H9 (cell line): ENCODE results near the gene PARD6G. TPM values are rescaled to one million over a fixed set of nuclear protein-coding genes. Genes with fewer than 3 reads are reported as not detected.

Source experiments
- DNase-seq: peaks from one replicate; pipeline ENCODE4 v3.0.0-alpha.2; 2017
- H2AFZ ChIP-seq: one replicate; pipeline ENCODE4 v1.6.1; 2013; ENCODE audit warnings: mild to moderate bottlenecking, low read length, control low read depth, moderate library complexity
- H2AK5ac ChIP-seq: 2 replicates; pipeline ENCODE4 v1.6.1; 2013; ENCODE audit warnings: low read length, control low read depth, mixed read lengths; ENCODE audit not compliant: insufficient read length
- H2BK120ac ChIP-seq: one replicate; pipeline ENCODE4 v1.6.1; 2013; ENCODE audit warnings: low read depth, mild to moderate bottlenecking, low read length, control low read depth, inconsistent platforms; ENCODE audit not compliant: poor library complexity, severe bottlenecking
- H2BK12ac ChIP-seq: 2 replicates; pipeline ENCODE4 v1.6.1; 2013; ENCODE audit warnings: low read length, control low read depth, mixed read lengths, low read depth; ENCODE audit not compliant: insufficient read length
- H2BK15ac ChIP-seq: 2 replicates; pipeline ENCODE4 v1.6.1; 2013; ENCODE audit warnings: low read depth, low read length, control low read depth
- H2BK20ac ChIP-seq: one replicate; pipeline ENCODE4 v1.6.1; 2013; ENCODE audit warnings: low read depth, mild to moderate bottlenecking, low read length, control low read depth, inconsistent platforms; ENCODE audit not compliant: poor library complexity, severe bottlenecking
- H2BK5ac ChIP-seq: 2 replicates; pipeline ENCODE4 v1.6.1; 2013; ENCODE audit warnings: low read length, control low read depth, mixed read lengths; ENCODE audit not compliant: insufficient read length
- H3K14ac ChIP-seq: 2 replicates; pipeline ENCODE4 v1.6.1; 2013; ENCODE audit warnings: low read length, control low read depth; ENCODE audit not compliant: insufficient read depth
- H3K18ac ChIP-seq: 2 replicates; pipeline ENCODE4 v1.6.1; 2013; ENCODE audit warnings: low read depth, mild to moderate bottlenecking, mixed read lengths, low read length, control low read depth; ENCODE audit not compliant: insufficient read length
- H3K23ac ChIP-seq: 2 replicates; pipeline ENCODE4 v1.6.1; 2013; ENCODE audit warnings: low read length, control low read depth, mixed read lengths, low read depth; ENCODE audit not compliant: insufficient read length
- H3K23me2 ChIP-seq: 2 replicates; pipeline ENCODE4 v1.6.1; 2013; ENCODE audit warnings: low read depth, mild to moderate bottlenecking, mixed read lengths, low read length, control low read depth; ENCODE audit not compliant: insufficient read length, poor library complexity, severe bottlenecking
- H3K27ac ChIP-seq: 2 replicates; pipeline ENCODE4 v1.5.1; 2013; ENCODE audit warnings: low read length, control low read depth, mixed read lengths, low read depth; ENCODE audit not compliant: insufficient read length
- H3K27me3 ChIP-seq: 2 replicates; pipeline ENCODE4 v1.6.1; 2013; ENCODE audit warnings: low read length, control low read depth, inconsistent platforms; ENCODE audit not compliant: insufficient read depth
- H3K4ac ChIP-seq: 2 replicates; pipeline ENCODE4 v1.6.1; 2013; ENCODE audit warnings: low read depth, mild to moderate bottlenecking, control low read depth, inconsistent platforms, low read length, moderate library complexity
- H3K4me1 ChIP-seq: 2 replicates; pipeline ENCODE4 v1.6.1; 2013; ENCODE audit warnings: low read length, control low read depth, inconsistent platforms; ENCODE audit not compliant: insufficient read depth
- H3K4me2 ChIP-seq: 2 replicates; pipeline ENCODE4 v1.6.1; 2013; ENCODE audit warnings: low read length, control low read depth, mixed read lengths; ENCODE audit not compliant: insufficient read length, insufficient read depth
- H3K56ac ChIP-seq: 2 replicates; pipeline ENCODE4 v1.6.1; 2013; ENCODE audit warnings: low read depth, mild to moderate bottlenecking, mixed read lengths, low read length, control low read depth; ENCODE audit not compliant: insufficient read length
- H3K79me1 ChIP-seq: 2 replicates; pipeline ENCODE4 v1.6.1; 2013; ENCODE audit warnings: low read depth, mild to moderate bottlenecking, moderate library complexity, low read length, control low read depth, inconsistent platforms; ENCODE audit not compliant: insufficient read depth, poor library complexity, severe bottlenecking
- H3K79me2 ChIP-seq: 2 replicates; pipeline ENCODE4 v1.6.1; 2013; ENCODE audit warnings: low read length, control low read depth, inconsistent platforms; ENCODE audit not compliant: insufficient read depth
- H3K9ac ChIP-seq: 2 replicates; pipeline ENCODE4 v1.6.1; 2013; ENCODE audit warnings: low read length, control low read depth, mixed read lengths; ENCODE audit not compliant: insufficient read length; ENCODE audit errors: extremely low read depth
- H3K9me3 ChIP-seq: one replicate; pipeline ENCODE4 v1.6.1; 2013; ENCODE audit warnings: low read depth, low read length, inconsistent platforms; ENCODE audit not compliant: control insufficient read depth
- H3T11ph ChIP-seq: one replicate; pipeline ENCODE4 v1.6.1; 2013; ENCODE audit warnings: mild to moderate bottlenecking, low read length, control low read depth, inconsistent platforms
- H4K20me1 ChIP-seq: one replicate; pipeline ENCODE4 v1.6.1; 2013; ENCODE audit not compliant: control insufficient read depth, insufficient read length, insufficient read depth
- H4K5ac ChIP-seq: 2 replicates; pipeline ENCODE4 v1.6.1; 2013; ENCODE audit warnings: low read depth, mild to moderate bottlenecking, mixed read lengths, low read length, control low read depth; ENCODE audit not compliant: insufficient read length
- H4K8ac ChIP-seq: replicated peaks from 2 replicates; pipeline ENCODE4 v1.6.1; 2013; ENCODE audit warnings: low read length, control low read depth, mixed read lengths, low read depth; ENCODE audit not compliant: insufficient read length
- H4K91ac ChIP-seq: 2 replicates; pipeline ENCODE4 v1.6.1; 2013; ENCODE audit warnings: low read depth, mild to moderate bottlenecking, moderate library complexity, mixed read lengths, low read length, control low read depth; ENCODE audit not compliant: insufficient read length
- H3K27ac Mint-ChIP-seq, 3 experiments: 2 replicates in 2 of 3; 3 replicates in 1 of 3; pipeline ENCODE4 v1.8.0; 2020 to 2021; ENCODE audit warnings: mixed read lengths in 3 of 3, mild to moderate bottlenecking in 1 of 3, moderate library complexity in 1 of 3
- H3K27me3 Mint-ChIP-seq: 2 replicates; pipeline ENCODE4 v1.8.0; 2021; ENCODE audit warnings: low read depth, mild to moderate bottlenecking, moderate library complexity, mixed read lengths
- H3K36me3 Mint-ChIP-seq, 3 experiments: 2 replicates in 2 of 3; 3 replicates in 1 of 3; pipeline ENCODE4 v1.8.0; 2020 to 2021; ENCODE audit warnings: low read depth in 3 of 3, mixed read lengths in 3 of 3; ENCODE audit not compliant: insufficient read depth in 1 of 3
- H3K4me1 Mint-ChIP-seq, 2 experiments: 2 replicates each; pipeline ENCODE4 v1.8.0; 2020; ENCODE audit warnings: mixed read lengths in 2 of 2
- H3K4me3 Mint-ChIP-seq, 2 experiments: 2 replicates in 1 of 2; 3 replicates in 1 of 2; pipeline ENCODE4 v1.8.0; 2020 to 2021; ENCODE audit warnings: mild to moderate bottlenecking in 2 of 2, mixed read lengths in 2 of 2, moderate library complexity in 1 of 2
- H3K9me3 Mint-ChIP-seq, 2 experiments: 2 replicates in 1 of 2; 3 replicates in 1 of 2; pipeline ENCODE4 v1.8.0; 2020; ENCODE audit warnings: mild to moderate bottlenecking in 2 of 2, mixed read lengths in 2 of 2, moderate library complexity in 1 of 2
- CTCF ChIP-seq: fragments of 200-600 bp; sonication (generic); conservative IDR thresholded peaks from 3 replicates; pipeline ENCODE4 v1.8.0; 2021; ENCODE audit warnings: antibody characterized with exemption, mild to moderate bottlenecking
- WGBS: extraction: QIAGEN DNeasy Blood & Tissue Kit; methylation state at CpG from one replicate; pipeline ENCODE4 v1.1.7; 2013; ENCODE audit warnings: missing lambda C conversion rate, low lambda C conversion rate, mixed read lengths; ENCODE audit not compliant: insufficient read length; ENCODE audit errors: extremely low coverage; 5-methylcytosine and 5-hydroxymethylcytosine counted together
- total RNA-seq: library from RNA; stranded (reverse); gene quantifications from 2 replicates; pipeline ENCODE4 v1.2.1, GENCODE V29; 2021

The PARD6G gene
- total RNA-seq, 1 experiment from 2014 or later: 11.2 TPM

GRCh38 chr18:80239830-80240229, 7.5 kb downstream of the PARD6G start:
- WGBS: no CpG with 5 or more reads among the region's 5 CpGs
- no peaks in the 10 kb centered on the region for H3K79me2 ChIP-seq

More at GRCh38 chr18:80239830-80240229, 7.5 kb downstream of the PARD6G start:
- Mint-ChIP-seq H3K36me3 (no peaks in the 10 kb centered on the region; a peak in 1 of 7 replicates), H3K4me1 (peaks cover 11 to 14% of the 10 kb centered on the region in 2 experiments), H3K27me3 (peaks cover 5% of the 10 kb centered on the region), H3K27ac (no peak overlapping the region; a peak in 1 of 7 replicates), H3K4me3 (no peak overlapping the region), H3K9me3 (peaks cover 0 to 8% of the 10 kb centered on the region in 2 experiments; a peak in 3 of 5 replicates)
- Histone ChIP-seq H3K4me2 (no peak overlapping the region), H4K8ac (no peak overlapping the region), H3K23ac (no peak overlapping the region), H2AK5ac (no peak overlapping the region), H3K9ac (no peak overlapping the region), H3T11ph (no peak overlapping the region), H3K56ac (no peak overlapping the region), H4K20me1 (no peaks in the 10 kb centered on the region), H3K27ac (no peak overlapping the region), H3K79me1 (no peaks in the 10 kb centered on the region), H2AFZ (no peak overlapping the region), H3K4ac (no peak overlapping the region), H2BK20ac (no peak overlapping the region), H3K9me3 (no peaks in the 10 kb centered on the region), H3K18ac (no peak overlapping the region), H3K23me2 (no peaks in the 10 kb centered on the region), H2BK15ac (no peak overlapping the region), H3K27me3 (no peaks in the 10 kb centered on the region), H2BK12ac (no peak overlapping the region), H2BK120ac (no peak overlapping the region), H4K91ac (no peak overlapping the region), H3K4me1 (no peaks in the 10 kb centered on the region), H4K5ac (no peak overlapping the region), H3K14ac (no peak overlapping the region), H2BK5ac (no peak overlapping the region)
- no peak for DNase-seq
- TF ChIP-seq CTCF: no peak
